Stimulated activated CD8-positive, alpha-beta memory T cell treated with anti-CD3 and anti-CD28 coated beads, Interleukin-15, amount 100 ng/mL, for 24 hours (primary cell): ENCODE data around the gene ITGA4.

Experiments used
- DNase-seq: peaks from one replicate; pipeline ENCODE4 v3.0.0-alpha.2; 2020; ENCODE audit warnings: low read depth

Gene ITGA4

DNA sequence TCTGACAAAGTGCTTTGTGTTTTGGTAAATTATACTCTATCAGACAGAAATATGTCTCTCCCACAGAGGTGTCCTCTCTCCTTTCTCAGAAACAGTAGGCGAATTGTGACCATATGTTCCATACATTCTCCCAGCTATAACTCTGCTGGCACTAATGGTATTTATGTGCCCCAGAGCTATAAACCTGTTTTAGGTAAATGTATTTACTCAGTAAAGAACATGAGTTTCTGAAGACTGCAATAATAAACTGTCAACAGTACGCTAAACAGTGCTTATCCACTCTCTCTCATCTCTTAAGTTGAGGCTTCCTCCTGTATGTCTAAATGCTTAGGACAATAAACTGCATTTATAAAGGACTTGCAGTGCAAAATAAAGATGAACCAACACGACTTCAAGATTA lies 58.5 kb downstream of the ITGA4 start:
- no peak for DNase-seq

GRCh38 chr2:181516992-181517391 lies 59.8 kb downstream of the ITGA4 start:
- no peak for DNase-seq

GRCh38 chr2:181517685-181518301 lies 60.6 kb downstream of the ITGA4 start:
- DNase-seq = no peak

DNA sequence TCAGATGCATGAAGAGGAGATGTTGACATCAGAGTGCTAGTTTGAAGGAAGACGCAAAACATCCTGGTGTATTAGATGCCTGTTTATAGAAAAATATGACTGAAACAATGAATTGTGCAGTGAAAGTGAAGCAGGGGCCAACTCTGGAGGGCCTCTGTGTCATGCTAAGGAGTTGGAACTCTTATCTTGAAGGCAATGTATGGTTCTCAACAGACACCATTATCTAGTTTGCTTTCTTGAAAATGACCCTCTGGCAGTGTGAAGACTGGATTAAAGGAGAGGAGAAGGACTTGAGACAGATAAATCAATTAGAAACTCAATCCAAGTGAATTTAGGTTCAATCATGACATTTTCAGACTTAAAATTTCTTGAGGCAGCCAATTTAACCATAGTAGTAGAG lies 63.1 kb downstream of the ITGA4 start:
- DNase-seq = no peak

DNA sequence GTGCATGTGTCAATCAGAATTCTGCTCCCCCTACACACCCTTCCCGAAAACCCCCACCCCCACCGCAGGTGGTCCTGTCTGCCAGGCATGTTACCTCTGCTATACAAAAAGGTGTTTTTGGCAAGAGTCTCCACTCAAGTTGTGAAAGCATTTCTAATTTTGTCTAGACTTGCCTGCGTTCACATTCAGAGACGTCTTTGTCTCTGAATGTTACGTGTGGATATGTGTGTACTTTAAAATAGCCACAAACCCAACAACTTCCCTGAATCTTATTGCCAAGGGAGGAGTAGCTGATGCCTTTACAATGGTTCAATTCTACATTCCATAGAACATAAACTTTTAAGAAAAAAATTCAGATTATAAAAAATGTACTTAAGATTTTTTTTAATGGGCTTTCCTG lies 66.6 kb downstream of the ITGA4 start:
- no peak for DNase-seq

GRCh38 chr2:181526014-181526413 lies 68.8 kb downstream of the ITGA4 start:
- no peak for DNase-seq

- DNase-seq = no peak
Observed at GRCh38 chr2:181527058-181527457, 69.9 kb downstream of the ITGA4 start.

GRCh38 chr2:181528441-181528840 lies 71.3 kb downstream of the ITGA4 start:
- no peak for DNase-seq

GRCh38 chr2:181536730-181537129 lies 79.5 kb downstream of the ITGA4 start:
- DNase-seq = no peak

- DNase-seq = no peak
Observed at GRCh38 chr2:181540421-181540820, 83.2 kb downstream of the ITGA4 start.

- DNase-seq = no peak
Observed at GRCh38 chr2:181542170-181542569, 85.0 kb downstream of the ITGA4 start.

DNA sequence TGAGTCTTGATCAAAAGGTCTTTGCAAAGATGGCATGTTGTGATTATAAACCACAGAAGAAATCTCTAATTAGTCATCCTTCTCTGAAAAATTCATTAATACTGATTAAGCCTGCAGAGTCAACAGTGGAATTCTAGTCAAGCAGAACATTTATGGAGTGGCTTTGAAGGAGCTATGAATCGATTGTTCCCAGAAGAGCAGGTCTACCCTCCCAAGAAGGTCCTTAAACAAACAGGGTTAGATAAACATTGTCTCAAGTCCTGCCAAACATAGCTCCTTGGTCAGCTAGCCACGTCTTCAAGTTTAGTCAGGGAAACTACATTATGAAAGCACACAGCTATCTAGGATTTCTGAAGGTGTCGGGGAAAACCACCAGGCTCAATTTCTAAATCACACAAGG lies 88.9 kb downstream of the ITGA4 start:
- no peak for DNase-seq

- DNase-seq = no peak
Observed at GRCh38 chr2:181552808-181553207, 95.6 kb downstream of the ITGA4 start.

DNA sequence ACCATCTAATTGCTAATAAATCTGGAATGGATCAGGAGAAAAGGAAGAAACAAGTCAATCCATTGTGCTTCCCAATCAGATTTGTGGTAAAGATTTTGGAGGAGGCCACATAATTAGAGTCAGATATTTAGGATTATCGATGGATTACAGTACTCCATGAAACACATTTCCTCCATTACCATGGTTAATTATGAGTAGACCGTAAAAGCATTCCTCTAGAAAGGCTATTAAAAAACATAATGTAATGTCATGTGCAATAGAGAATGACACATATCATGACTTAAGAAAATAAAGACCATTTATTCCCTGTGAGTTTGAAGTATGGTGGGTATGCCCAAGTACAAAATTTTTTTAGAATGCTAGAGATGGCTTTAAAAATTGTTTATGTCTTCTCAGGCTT lies 96.1 kb downstream of the ITGA4 start:
- DNase-seq = no peak

GRCh38 chr2:181554061-181554830 lies 97.1 kb downstream of the ITGA4 start:
- DNase-seq = no peak

DNA sequence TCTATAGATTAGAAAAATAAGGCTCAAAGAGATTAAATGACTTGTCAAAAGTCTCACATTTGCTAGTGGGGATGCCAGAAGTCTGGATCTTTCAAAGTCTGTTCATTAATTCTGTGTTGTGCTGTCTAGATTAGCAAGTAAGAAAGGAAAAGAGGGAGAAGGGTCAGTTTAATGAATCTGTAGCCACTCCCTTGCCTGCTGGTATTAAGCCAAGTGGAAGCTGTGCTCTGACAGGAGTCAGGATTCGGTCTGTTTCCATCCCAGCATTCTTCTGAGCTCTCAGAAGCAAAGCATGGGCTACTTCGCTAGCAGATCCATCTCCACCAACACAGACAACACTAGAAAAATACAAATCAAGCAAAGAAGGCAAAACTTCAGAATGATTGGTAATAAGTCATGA lies 101.2 kb downstream of the ITGA4 start:
- no peak for DNase-seq

- DNase-seq = no peak
Observed at GRCh38 chr2:181563101-181563692, 106.0 kb downstream of the ITGA4 start.

DNA sequence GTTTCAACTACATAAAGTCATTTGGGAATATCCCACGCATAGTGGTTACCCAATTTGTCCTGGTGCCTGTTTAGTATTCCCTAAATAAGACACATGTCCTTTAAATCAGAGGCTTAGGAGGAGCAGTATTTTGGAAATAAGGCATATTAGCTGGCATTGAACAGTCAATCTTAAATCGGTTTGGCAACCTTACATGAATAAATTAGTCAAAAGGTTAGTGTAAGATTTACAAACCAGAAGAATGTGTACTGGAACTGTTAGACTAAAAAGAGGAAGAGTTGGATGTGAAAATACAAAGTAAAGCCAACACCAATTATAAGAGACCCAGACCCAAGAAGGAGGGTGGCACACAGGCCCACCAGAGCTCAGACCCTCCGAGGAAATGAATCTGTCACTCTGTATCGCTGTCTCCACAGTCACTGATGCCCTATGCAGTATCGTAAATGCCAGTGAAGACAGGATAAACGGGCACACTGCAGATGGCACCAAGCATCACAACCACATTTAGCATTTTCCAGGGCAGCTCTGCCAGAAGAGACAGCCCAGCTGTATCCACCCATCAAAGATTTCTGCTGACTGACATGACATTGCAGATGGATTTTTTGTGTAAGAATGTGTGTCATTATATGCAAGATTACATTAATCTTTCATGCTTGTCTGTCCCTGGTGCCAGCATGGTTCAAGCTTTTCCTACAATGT lies 109.3 kb downstream of the ITGA4 start:
- DNase-seq = no peak

DNA sequence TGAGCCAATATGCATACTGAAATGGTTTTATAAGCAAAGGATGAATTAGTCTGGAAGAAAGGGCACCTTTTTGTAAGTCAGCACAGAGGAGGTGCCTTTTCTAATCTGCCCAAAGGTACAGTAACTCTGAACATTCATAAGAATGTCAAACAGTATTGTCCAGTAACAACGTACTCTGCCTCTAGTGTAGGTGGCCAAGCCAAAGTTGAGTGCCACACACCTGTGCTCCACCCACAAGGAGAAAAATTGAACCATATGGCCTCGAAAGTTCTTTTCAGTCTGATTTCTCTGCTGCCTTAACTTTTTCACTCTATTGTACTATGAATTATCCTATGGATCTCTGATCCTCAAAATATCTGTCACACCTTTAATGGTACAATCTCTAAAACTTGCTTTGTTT lies 112.9 kb downstream of the ITGA4 start:
- no peak for DNase-seq

DNA sequence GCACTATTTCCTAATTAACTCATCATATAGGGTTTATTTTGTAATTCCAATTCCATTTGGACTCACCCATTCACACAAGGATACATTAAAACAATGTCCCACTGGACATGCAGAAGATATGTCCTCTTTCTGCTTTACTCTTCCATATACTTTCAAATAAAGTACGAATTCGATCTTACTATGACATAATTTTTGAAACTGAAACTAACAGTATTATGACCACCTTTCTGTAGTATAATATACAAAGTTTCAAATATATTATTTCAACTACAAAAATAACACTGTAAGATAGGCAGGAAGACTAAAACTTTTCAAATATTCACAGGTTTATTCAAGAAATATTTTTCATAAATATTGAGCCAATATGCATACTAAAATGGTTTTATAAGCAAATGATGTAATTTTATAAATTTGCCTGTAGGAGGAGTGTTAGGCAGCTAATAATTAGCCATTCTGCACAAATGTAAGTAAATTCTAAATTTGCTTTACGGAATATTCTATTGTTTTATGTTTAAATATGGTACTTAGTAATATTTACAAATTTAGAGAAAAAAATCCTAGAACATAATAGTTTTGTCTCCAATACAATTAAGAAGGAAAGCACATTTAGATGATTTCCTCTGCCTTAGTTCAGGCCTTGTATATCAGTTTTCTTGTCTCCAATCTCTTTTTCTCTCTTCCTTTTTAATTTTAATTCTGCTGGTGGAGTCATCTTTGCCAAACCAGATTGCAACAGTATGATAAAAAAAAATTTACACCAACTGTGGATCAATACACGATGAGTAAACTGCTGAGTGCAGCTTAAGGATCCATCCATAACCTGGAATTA lies 113.9 kb downstream of the ITGA4 start:
- DNase-seq = no peak

DNA sequence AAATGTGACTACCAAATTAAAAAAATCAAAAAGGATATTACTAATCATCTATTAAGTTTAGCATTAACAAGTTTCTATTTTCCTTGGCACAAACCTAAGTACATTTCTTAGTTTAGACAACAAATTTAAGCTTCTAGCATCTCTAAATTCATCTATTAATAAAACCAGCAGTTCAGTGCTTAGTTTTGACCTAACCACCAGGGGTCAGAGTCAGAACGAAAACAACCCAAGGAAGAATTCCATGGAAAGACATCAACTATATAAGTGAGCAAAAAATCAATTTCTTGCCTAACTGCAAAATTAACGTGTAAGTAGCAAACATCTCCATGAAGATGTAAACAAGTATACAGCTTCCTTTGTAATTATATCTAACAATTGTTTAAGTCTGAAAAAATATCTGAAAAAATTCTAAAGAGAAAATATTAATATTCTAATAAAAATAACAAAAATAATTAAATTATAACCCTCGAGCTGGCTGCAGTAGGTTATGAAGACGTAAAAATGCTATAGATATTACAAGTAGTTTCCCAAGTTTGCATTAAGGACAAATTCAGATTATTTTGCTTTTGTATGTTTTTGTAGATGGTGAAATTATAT lies 116.1 kb downstream of the ITGA4 start:
- DNase-seq = no peak

DNA sequence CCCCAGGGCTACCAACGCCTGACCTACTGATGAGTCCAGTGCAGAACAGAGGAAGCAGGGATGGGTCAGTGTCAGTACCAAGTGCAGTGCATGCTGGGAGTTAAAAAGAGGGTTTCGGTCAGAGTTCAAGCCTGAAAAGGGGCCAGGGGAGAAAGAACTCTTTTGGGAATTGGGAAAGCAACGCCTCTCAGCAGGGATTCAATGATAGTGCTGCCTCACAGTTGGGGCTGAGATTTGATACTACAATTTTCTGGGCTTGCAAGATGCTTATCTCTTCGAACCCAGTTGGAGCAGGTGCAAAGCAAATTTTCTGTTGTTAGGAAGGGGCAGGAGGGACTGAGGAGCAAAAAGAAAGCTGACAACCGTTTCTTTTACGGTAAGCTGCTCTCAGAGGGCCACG lies 117.1 kb downstream of the ITGA4 start:
- no peak for DNase-seq
